ENCODE data around the gene MTARC2.

Gene MTARC2

DNA sequence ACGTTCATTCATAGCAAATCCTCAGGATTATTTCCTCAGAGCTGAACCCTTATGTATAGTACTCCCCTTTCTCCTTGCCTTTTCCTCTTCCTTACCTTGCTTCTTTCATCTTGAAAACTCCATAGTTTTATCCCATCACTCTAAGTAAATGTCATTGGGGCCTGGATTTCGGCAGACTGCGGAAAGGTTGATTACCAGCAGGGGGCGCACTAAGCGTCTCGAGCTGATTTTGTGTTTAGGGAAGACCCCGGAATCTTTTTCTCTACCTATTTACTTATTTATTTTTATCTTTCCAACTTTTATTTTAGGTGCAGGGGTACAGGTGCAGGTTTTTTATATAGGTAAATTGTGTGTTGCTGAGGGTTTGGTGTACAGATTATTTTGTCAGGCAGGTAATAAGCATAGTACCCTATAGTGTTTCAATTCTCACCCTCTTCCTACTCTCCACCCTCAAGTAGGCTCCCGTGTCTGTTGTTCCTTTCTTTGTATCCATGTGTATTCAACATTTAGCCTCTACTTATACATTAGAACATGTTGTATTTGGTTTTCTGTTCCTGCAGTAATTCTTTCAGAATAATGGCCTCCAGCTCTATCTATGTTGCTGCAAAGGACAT lies 27.2 kb downstream of the MTARC2 start:
- H3K4me3 ChIP-seq (ENCODE audit: low read depth, low read length), result no peak overlapping the region
- no peak for DNase-seq (ENCODE audit: low read depth)
- TF ChIP-seq, protein P1, sequence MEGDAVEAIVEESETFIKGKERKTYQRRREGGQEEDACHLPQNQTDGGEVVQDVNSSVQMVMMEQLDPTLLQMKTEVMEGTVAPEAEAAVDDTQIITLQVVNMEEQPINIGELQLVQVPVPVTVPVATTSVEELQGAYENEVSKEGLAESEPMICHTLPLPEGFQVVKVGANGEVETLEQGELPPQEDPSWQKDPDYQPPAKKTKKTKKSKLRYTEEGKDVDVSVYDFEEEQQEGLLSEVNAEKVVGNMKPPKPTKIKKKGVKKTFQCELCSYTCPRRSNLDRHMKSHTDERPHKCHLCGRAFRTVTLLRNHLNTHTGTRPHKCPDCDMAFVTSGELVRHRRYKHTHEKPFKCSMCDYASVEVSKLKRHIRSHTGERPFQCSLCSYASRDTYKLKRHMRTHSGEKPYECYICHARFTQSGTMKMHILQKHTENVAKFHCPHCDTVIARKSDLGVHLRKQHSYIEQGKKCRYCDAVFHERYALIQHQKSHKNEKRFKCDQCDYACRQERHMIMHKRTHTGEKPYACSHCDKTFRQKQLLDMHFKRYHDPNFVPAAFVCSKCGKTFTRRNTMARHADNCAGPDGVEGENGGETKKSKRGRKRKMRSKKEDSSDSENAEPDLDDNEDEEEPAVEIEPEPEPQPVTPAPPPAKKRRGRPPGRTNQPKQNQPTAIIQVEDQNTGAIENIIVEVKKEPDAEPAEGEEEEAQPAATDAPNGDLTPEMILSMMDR (IDR thresholded peaks at IDR 0.05; ENCODE audit: control insufficient read depth, extremely low read depth, insufficient read depth), result peak; percentile 83

DNA sequence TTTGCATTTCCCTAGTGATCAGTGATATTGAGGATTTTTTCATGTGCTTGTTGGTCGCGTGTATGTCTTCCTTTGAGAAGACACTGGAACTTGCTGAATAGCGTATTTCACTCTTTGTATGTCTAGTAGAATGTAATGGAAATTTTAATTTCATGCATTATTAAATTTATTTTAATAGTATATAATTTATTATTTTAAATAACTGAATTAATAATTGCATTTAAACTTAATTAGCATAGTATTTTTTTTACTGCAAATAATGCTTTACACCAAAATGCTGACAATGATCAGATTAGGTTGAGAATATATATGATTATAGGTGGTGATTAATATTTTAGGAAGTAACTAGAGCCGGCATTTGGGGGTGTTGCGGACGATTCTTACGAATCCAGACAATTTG lies 28.1 kb downstream of the MTARC2 start:
- DNase-seq (ENCODE audit: low read depth), result no peak
- H3K4me3 ChIP-seq (ENCODE audit: low read depth, low read length), result no peak overlapping the region
- TF ChIP-seq, protein P1 (IDR thresholded peaks at IDR 0.05; ENCODE audit: control insufficient read depth, extremely low read depth, insufficient read depth), result no peak

DNA sequence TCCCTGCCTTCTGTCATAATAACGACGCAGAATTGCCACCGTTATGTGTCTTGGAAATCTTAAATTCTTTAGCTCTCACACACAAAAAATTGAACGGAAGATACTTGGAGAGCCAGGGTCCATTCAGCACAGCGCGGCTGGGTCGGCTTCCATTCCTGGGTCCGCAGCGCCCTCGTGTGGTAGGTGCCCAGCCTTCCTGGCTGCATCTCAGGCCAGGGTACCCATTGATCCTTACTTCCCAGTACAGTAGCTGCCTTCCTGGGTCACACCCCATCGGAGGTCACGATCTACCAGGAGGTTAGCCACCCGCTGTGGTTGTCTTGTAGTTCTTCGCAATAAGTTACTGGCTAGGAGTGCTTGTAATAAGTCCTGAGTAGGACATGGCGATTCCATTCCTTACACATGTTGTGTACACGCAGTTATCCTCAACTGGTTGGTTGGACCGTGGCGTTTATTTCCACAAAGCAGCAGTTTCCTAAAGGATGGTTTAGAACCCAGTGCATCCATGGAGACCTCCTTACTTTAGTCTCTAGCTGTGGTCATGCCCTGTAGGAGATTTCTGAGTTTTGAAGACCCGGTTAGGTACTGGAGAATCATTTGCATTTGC lies 28.7 kb downstream of the MTARC2 start:
- DNase-seq (ENCODE audit: low read depth), result no peak
- TF ChIP-seq, protein P1 (IDR thresholded peaks at IDR 0.05; ENCODE audit: control insufficient read depth, extremely low read depth, insufficient read depth), result peak; percentile 92
- H3K4me3 ChIP-seq (ENCODE audit: low read depth, low read length), result no peak overlapping the region

DNA sequence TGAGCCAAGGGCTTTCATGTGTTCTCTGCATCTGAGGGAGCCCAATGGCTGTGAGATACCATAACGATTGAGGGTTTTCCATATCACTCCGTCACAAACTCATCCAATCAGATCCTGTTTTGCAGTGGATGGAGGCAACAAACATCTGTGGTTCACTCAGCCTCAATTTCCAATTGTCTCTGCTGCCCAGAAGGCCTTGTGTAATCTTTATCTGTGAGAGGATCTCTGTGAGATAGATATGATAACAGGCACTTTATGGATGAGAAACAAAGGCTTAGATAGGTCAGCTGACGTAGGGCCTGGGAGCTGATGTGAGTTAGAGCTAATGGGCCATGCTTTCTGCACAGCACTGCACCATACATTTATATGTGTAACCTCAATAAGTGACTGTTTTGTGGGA lies 35.3 kb downstream of the MTARC2 start:
- H3K4me3 ChIP-seq (ENCODE audit: low read depth, low read length), result no peak overlapping the region
- DNase-seq (ENCODE audit: low read depth), result no peak
- TF ChIP-seq, protein P1 (IDR thresholded peaks at IDR 0.05; ENCODE audit: control insufficient read depth, extremely low read depth, insufficient read depth), result no peak

DNA sequence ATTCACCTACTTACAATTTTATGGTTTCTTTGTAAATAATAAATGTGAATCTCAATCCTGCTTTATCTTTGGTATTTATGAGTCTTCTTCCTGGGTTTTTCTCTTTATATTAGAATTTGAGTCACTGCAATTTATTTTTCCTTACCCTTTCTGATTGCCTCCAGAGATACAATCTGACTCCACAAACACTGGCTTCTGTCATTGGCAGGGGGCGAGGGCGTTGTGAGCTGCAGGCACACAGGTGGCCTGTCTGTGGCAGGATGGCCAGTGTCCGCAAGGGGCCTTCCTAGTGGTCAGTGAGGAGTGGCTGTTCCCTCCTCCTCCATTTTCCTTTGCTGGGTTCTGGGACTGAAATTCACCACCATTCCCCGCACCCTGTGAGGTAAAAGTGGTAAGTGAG lies 36.6 kb downstream of the MTARC2 start:
- TF ChIP-seq, protein P1 (IDR thresholded peaks at IDR 0.05; ENCODE audit: control insufficient read depth, extremely low read depth, insufficient read depth), result no peak
- 0 out of 2 replicates have a peak overlapping the region, but pooled peaks have one; percentile 5 for H3K4me3 ChIP-seq (ENCODE audit: low read depth, low read length)
- no peak for DNase-seq (ENCODE audit: low read depth)

DNA sequence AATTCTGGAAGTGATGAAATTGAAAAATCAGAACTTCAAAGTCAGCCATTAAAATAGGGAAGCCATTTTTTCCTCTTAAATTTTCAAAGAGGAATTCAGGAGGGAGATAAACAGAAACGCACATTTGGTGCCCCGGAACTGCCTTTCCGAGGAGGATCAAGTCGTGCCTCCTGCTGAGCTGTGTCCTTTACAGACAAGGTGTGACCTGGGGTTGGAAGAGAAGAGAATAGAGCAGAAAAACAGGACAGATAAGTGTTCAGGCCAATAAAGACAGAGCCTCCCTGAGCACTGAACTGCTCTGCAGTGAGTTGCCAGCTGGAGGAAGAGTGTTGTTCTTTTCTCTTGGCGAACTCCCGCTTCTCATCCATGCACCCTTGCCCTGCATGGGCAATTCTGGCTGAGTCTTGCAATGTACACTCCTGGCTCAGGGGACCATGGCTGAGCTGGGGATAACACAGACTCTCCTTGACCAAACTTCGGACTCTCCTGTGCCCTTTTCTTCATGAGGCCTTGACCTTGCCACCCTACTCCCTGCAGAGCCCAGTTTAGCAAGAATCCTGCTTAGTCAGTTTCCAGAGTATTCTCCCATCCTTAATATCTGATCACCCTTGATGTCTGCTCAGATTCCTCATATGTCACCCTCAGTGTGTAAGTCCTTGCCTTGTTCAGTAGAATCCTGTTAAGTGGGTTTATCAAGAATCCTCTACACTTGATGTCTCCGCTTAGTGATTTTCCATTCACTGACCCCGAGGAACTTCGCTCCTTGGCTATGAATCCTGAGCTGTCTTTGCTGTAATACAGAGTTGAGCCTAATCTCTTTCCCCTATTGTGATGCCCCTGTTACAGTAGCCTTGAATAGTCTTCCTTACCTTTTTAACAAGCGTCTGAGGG lies 37.3 kb downstream of the MTARC2 start:
- TF ChIP-seq, protein P1 (IDR thresholded peaks at IDR 0.05; ENCODE audit: control insufficient read depth, extremely low read depth, insufficient read depth), result no peak
- peak overlapping the region; percentile 56 for H3K4me3 ChIP-seq (ENCODE audit: low read depth, low read length)
- peak; percentile 98 for DNase-seq (ENCODE audit: low read depth)

All from LNCaP clone FGC (cell line).